GM18511 (cell line): ENCODE data around the gene BMPER.

Source experiments
- ATAC-seq: cut with Tn5 transposase; IDR thresholded peaks from one replicate; pipeline ENCODE4 v1.9.1; 2021; ENCODE audit warnings: mild to moderate bottlenecking, moderate library complexity; ENCODE audit not compliant: unreplicated experiment

The BMPER gene

GRCh38 chr7:33921216-33921938 is 16.0 kb downstream of the BMPER start:
- no peak for ATAC-seq

- no peak for ATAC-seq
These were observed 17.5 kb downstream of the BMPER start for GRCh38 chr7:33922820-33923219.

GRCh38 chr7:33923440-33924229 is 18.3 kb downstream of the BMPER start:
- no peak for ATAC-seq

- ATAC-seq: no peak
These were observed 21.2 kb downstream of the BMPER start for GRCh38 chr7:33926535-33926934.

GRCh38 chr7:33928986-33929385 is 23.6 kb downstream of the BMPER start:
- ATAC-seq: no peak

GRCh38 chr7:33932221-33932620 is 26.9 kb downstream of the BMPER start:
- ATAC-seq: no peak

GRCh38 chr7:33932832-33933468 is 27.6 kb downstream of the BMPER start:
- peak; percentile 89 for ATAC-seq

GRCh38 chr7:33933611-33934281 is 28.4 kb downstream of the BMPER start:
- no peak for ATAC-seq

- ATAC-seq: no peak
These were observed 29.1 kb downstream of the BMPER start for GRCh38 chr7:33934391-33934790.

- no peak for ATAC-seq
These were observed 31.2 kb downstream of the BMPER start for GRCh38 chr7:33936503-33936902.

- ATAC-seq: no peak
These were observed 32.5 kb downstream of the BMPER start for GRCh38 chr7:33937871-33938270.

- ATAC-seq: no peak
These were observed 33.8 kb downstream of the BMPER start for GRCh38 chr7:33939121-33939520.

GRCh38 chr7:33940503-33940902 is 35.2 kb downstream of the BMPER start:
- no peak for ATAC-seq

GRCh38 chr7:33941418-33941817 is 36.1 kb downstream of the BMPER start:
- ATAC-seq: no peak

GRCh38 chr7:33946094-33946699 is 40.9 kb downstream of the BMPER start:
- ATAC-seq: no peak

- no peak for ATAC-seq
These were observed 44.8 kb downstream of the BMPER start for GRCh38 chr7:33950047-33950714.

- ATAC-seq: no peak
These were observed 47.5 kb downstream of the BMPER start for GRCh38 chr7:33952824-33953223.

GRCh38 chr7:33958104-33958503 is 52.8 kb downstream of the BMPER start:
- ATAC-seq: no peak

- ATAC-seq: no peak
These were observed 54.3 kb downstream of the BMPER start for GRCh38 chr7:33959676-33960075.

GRCh38 chr7:33961948-33962347 is 56.6 kb downstream of the BMPER start:
- no peak for ATAC-seq
